Smooth muscle cell (in vitro differentiated cells): Measurements from ENCODE around the gene HEMK1. TPM values are rescaled to one million over a fixed set of nuclear protein-coding genes. Genes with fewer than 3 reads are reported as not detected.

Experiments used
- DNase-seq: peaks from one replicate; lab custom pipeline; 2025; ENCODE audit not compliant: unreplicated experiment; lab: John Stamatoyannopoulos, UW
- H2AFZ ChIP-seq: fragments of 200-600 bp; sonication (generic); 2 replicates; pipeline ENCODE4 v1.6.0; 2016; ENCODE audit warnings: antibody characterized with exemption, low read depth, mild to moderate bottlenecking
- H3F3A ChIP-seq: fragments of 200-600 bp; sonication (generic); 2 replicates; pipeline ENCODE4 v1.6.0; 2017; ENCODE audit warnings: antibody characterized with exemption, low read depth
- H3K27ac ChIP-seq: fragments of 200-600 bp; sonication (generic); 2 replicates; pipeline ENCODE4 v1.5.1; 2016; ENCODE audit warnings: low read depth, mild to moderate bottlenecking
- H3K27me3 ChIP-seq: fragments of 200-600 bp; sonication (generic); 2 replicates; pipeline ENCODE4 v1.6.1; 2016; ENCODE audit warnings: low read depth, mild to moderate bottlenecking
- H3K36me3 ChIP-seq: fragments of 200-600 bp; sonication (generic); 2 replicates; pipeline ENCODE4 v1.5.1; 2016; ENCODE audit warnings: low read depth
- H3K4me1 ChIP-seq: fragments of 200-600 bp; sonication (generic); 2 replicates; pipeline ENCODE4 v1.5.1; 2016; ENCODE audit warnings: low read depth
- H3K4me2 ChIP-seq: fragments of 200-600 bp; sonication (generic); 2 replicates; pipeline ENCODE4 v1.6.0; 2016; ENCODE audit warnings: mild to moderate bottlenecking
- H3K4me3 ChIP-seq: fragments of 200-600 bp; sonication (generic); 2 replicates; pipeline ENCODE4 v1.5.1; 2016; ENCODE audit warnings: mild to moderate bottlenecking
- H3K79me2 ChIP-seq: fragments of 200-600 bp; sonication (generic); 2 replicates; pipeline ENCODE4 v1.6.0; 2016; ENCODE audit warnings: low read depth, mild to moderate bottlenecking
- H3K9ac ChIP-seq: fragments of 200-600 bp; sonication (generic); 2 replicates; pipeline ENCODE4 v1.6.0; 2016; ENCODE audit warnings: low read depth
- H3K9me3 ChIP-seq: fragments of 200-600 bp; sonication (generic); replicated peaks from 2 replicates; pipeline ENCODE4 v1.5.1; 2016; ENCODE audit warnings: low read depth
- H4K20me1 ChIP-seq: fragments of 200-600 bp; sonication (generic); 2 replicates; pipeline ENCODE4 v1.6.0; 2016; ENCODE audit warnings: low read depth
- CTCF ChIP-seq: fragments of 200-600 bp; sonication (generic); IDR thresholded peaks from 2 replicates; pipeline ENCODE4 v1.5.1; 2017; ENCODE audit warnings: borderline replicate concordance, mild to moderate bottlenecking, antibody characterized with exemption; ENCODE audit not compliant: insufficient read depth, poor library complexity, severe bottlenecking
- whole genome bisulfite sequencing: methylation state at CpG from one replicate; pipeline ENCODE4 v1.1.7; 2016; ENCODE audit warnings: low lambda C conversion rate; 5-methylcytosine and 5-hydroxymethylcytosine counted together
- polyA plus RNA-seq: library from polyadenylated mRNA; unstranded; fragments of >200 nt; fragmentation: Nextera tagmentation; extraction: Ambion mirVana; gene quantifications from 2 replicates; pipeline ENCODE4 v1.2.1, GENCODE V29; 2016
- total RNA-seq: library from RNA; depleted of rRNA; stranded (reverse); fragments of >200 nt; gene quantifications from 2 replicates; pipeline ENCODE4 v1.2.3, GENCODE V29; 2014

HEMK1 gene
- total and polyA plus RNA-seq, 2 experiments from 2014 or later, result 15.3 to 28.3 TPM

- DNase-seq, result no peak
- no peak for TF ChIP-seq CTCF
- Histone ChIP-seq H4K20me1 (no peaks in the 10 kb centered on the region), H3K79me2 (peaks cover 6% of the 10 kb centered on the region), H2AFZ (no peak overlapping the region), H3K9me3 (no peaks in the 10 kb centered on the region), H3F3A (no peaks in the 10 kb centered on the region), H3K4me2 (no peak overlapping the region), H3K4me1 (no peaks in the 10 kb centered on the region), H3K27ac (no peak overlapping the region), H3K4me3 (no peak overlapping the region), H3K27me3 (no peaks in the 10 kb centered on the region), H3K9ac (no peak overlapping the region), H3K36me3 (no peaks in the 10 kb centered on the region)
- 94% methylated on average over 8 of the region's 8 CpGs for WGBS
These were observed 4.5 kb downstream of the HEMK1 start for GRCh38 chr3:50573566-50574443.

GRCh38 chr3:50574444-50574831 lies 5.1 kb downstream of the HEMK1 start:
- Histone ChIP-seq H3K4me2 (no peak overlapping the region), H3K9me3 (no peaks in the 10 kb centered on the region)
- 100% methylated on average over 1 of the region's 1 CpG for WGBS

GRCh38 chr3:50575372-50575771 lies 6.0 kb downstream of the HEMK1 start:
- H3F3A ChIP-seq, result no peaks in the 10 kb centered on the region
- H3K79me2 ChIP-seq, result no peaks in the 10 kb centered on the region
- no peak for DNase-seq
- no peak overlapping the region for H3K4me3 ChIP-seq
- H3K4me1 ChIP-seq, result no peaks in the 10 kb centered on the region
- H3K4me2 ChIP-seq, result no peak overlapping the region
- H3K9ac ChIP-seq, result no peak overlapping the region
- no peak for TF ChIP-seq CTCF
- H2AFZ ChIP-seq, result no peak overlapping the region
- H3K27me3 ChIP-seq, result no peaks in the 10 kb centered on the region
- H3K36me3 ChIP-seq, result no peaks in the 10 kb centered on the region
- no peak overlapping the region for H3K27ac ChIP-seq
- 83% methylated on average over 6 of the region's 6 CpGs for WGBS
- no peaks in the 10 kb centered on the region for H4K20me1 ChIP-seq
- no peaks in the 10 kb centered on the region for H3K9me3 ChIP-seq

More at GRCh38 chr3:50574444-50574831, 5.1 kb downstream of the HEMK1 start:
- no peak overlapping the region for H3K27ac ChIP-seq
- no peak overlapping the region for H3K9ac ChIP-seq
- no peak for TF ChIP-seq CTCF
- H3K4me1 ChIP-seq, result no peaks in the 10 kb centered on the region
- no peaks in the 10 kb centered on the region for H4K20me1 ChIP-seq
- no peak overlapping the region for H3K4me3 ChIP-seq
- H3K27me3 ChIP-seq, result no peaks in the 10 kb centered on the region
- H2AFZ ChIP-seq, result no peak overlapping the region
- no peak for DNase-seq
- no peaks in the 10 kb centered on the region for H3K36me3 ChIP-seq
- peaks cover 6% of the 10 kb centered on the region for H3K79me2 ChIP-seq
- no peaks in the 10 kb centered on the region for H3F3A ChIP-seq

- no peaks in the 10 kb centered on the region for H3K9me3 ChIP-seq
- H3K79me2 ChIP-seq, result no peaks in the 10 kb centered on the region
- H3K4me3 ChIP-seq, result no peak overlapping the region
- H2AFZ ChIP-seq, result no peak overlapping the region
- H3F3A ChIP-seq, result no peaks in the 10 kb centered on the region
- H4K20me1 ChIP-seq, result no peaks in the 10 kb centered on the region
- no peak overlapping the region for H3K27ac ChIP-seq
- no peak for TF ChIP-seq CTCF
- H3K9ac ChIP-seq, result no peak overlapping the region
- H3K4me2 ChIP-seq, result no peak overlapping the region
- no peak for DNase-seq
- WGBS, result 97% methylated on average over 2 of the region's 2 CpGs
- H3K27me3 ChIP-seq, result no peaks in the 10 kb centered on the region
- H3K36me3 ChIP-seq, result no peaks in the 10 kb centered on the region
- no peaks in the 10 kb centered on the region for H3K4me1 ChIP-seq
These were observed 8.0 kb downstream of the HEMK1 start for GRCh38 chr3:50577348-50577747.
